Measurements from ENCODE around the gene RPL22.

Gene RPL22

GRCh38 chr1:6175411-6175828, 24.0 kb downstream of the RPL22 start:
- no peak for DNase-seq (ENCODE audit: low read depth in 3 of 3, low spot score in 1 of 3)

- no peak for DNase-seq (ENCODE audit: low read depth in 3 of 3, low spot score in 1 of 3)
These were observed 24.6 kb downstream of the RPL22 start for GRCh38 chr1:6174621-6175410.

DNA sequence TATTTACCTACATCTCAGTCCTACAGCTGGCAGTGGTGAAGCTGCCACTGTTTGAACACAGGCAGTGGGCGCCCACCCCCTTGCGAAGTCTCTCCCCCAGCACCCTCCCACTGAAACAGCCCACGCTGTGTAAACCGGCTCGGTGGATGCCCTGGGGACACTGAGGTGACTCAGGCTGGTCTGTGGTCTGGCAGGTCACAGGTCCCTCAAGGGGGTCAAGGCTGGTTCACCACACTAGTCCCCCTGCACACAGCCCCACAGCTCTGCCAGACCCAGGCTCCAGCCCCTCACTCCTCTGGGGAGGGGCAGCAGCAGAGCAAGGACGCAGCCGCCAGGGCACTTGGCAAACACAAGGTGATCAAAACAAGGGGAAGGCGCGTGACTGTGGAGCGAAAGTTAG, 26.8 kb downstream of the RPL22 start:
- DNase-seq (ENCODE audit: low read depth in 3 of 3, low spot score in 1 of 3): no peak

- DNase-seq (ENCODE audit: low read depth in 3 of 3, low spot score in 1 of 3): no peak
These were observed 27.8 kb downstream of the RPL22 start for GRCh38 chr1:6171548-6172124.

- DNase-seq (ENCODE audit: low read depth in 3 of 3, low spot score in 1 of 3): no peak
These were observed 28.6 kb downstream of the RPL22 start for GRCh38 chr1:6170742-6171201.

GRCh38 chr1:6170116-6170741, 29.2 kb downstream of the RPL22 start:
- DNase-seq (ENCODE audit: low read depth in 3 of 3, low spot score in 1 of 3): no peak

DNA sequence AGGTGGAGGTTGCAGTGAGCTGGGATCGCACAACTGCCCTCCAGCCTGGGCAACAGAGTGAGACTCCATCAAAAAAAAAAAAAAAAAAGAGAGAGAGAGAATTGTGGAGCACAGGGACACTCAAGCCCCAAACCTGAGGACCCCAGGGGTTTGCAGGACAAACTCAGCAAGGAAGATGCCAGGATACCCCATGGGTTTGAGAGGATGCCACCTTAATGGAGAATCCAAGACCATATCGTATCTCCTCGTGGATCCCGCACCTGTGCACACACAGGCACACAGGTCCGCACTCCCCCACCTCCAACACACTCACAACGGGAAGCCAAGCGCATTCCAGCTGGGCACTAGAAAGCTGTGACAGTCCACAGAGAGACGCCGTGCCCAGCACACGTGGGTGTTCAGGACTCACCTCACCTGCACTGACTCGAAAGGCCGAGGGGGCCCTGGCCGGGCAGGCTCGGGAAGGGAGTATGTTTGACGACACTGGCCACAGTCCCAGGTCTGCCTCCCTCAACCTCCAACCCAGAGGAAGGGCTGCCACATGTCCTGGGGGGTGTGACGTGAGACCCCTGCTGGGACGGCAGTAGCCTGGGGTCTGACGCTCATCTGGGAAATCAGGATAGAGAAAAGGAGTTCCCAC, 30.3 kb downstream of the RPL22 start:
- no peak for DNase-seq (ENCODE audit: low read depth in 3 of 3, low spot score in 1 of 3)

DNA sequence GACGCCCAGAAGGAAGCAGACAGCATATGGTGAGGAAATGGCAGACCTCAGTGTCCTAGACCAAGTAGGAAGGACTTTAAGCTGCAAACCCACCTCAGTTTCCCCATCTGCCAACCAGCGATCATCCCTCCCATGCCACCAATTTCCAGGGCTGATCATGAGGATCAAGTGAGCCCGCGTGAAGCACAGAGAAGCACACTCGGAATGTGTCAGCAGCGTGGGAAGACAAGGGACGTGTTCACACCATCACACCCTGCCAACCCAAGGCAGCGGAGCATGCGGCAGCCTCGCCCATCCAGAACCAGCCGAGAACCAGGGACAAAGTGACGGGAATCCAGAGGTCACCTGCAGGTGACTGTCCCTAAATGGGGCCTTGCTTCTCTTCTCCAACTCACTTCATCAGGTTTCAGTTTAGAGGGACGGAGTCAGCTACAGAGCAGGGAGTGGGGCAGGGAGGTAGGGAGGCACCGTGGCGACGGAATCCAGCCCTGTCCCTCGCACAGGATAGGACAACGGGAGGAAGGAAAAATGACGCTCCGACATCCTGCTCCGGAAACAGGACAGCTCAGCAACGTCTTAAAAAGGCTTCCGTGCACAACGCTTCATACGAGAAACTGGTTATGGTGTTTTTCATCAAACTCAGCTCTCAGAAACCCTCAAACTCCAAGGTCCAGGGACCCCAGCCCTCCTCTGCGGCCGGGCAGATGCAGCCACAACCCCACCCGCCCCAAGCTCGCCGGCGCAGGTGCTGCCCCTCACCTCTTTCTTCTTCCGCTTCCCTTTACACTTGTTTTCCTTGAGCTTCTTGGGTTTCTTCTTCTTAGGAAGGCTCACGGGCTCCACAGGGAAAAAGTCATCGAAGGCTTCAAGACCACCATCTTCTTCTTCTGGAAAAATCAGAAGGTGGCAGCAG, 31.7 kb downstream of the RPL22 start:
- DNase-seq (ENCODE audit: low read depth in 3 of 3, low spot score in 1 of 3): no peak

- no peak for DNase-seq (ENCODE audit: low read depth in 3 of 3, low spot score in 1 of 3)
These were observed 32.6 kb downstream of the RPL22 start for GRCh38 chr1:6166655-6167390.

GRCh38 chr1:6166221-6166620, 33.2 kb downstream of the RPL22 start:
- no peak for DNase-seq (ENCODE audit: low read depth in 3 of 3, low spot score in 1 of 3)

DNA sequence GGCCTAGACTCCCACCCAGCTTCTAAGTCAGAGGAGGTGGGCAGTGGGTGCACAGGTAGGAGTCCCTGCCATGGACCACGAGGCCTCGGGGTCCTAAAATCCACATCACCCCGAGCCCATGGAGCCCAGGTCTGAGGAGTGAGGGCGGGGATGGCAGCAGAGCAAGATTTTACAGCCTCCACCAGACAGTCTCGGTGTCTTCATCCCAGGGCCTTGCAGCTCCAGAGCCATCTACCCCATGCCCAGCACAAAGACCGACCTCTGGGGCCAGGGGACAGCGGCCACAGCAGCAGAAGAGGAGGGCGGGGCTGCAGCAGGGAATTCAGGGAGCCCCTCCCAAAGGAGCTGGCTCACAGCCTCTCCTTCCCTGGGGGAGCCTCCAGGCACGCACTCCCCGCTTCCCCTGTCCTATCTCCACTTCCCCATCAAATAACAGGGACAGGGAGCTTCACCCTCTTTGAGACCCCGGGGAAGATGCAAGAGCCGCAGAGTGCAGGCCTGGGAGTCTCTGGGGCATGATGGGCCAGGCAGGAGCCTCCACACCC, 33.9 kb downstream of the RPL22 start:
- no peak for DNase-seq (ENCODE audit: low read depth in 3 of 3, low spot score in 1 of 3)

- no peak for DNase-seq (ENCODE audit: low read depth in 3 of 3, low spot score in 1 of 3)
These were observed 34.4 kb downstream of the RPL22 start for GRCh38 chr1:6165027-6165426.

GRCh38 chr1:6163973-6164617, 35.3 kb downstream of the RPL22 start:
- no peak for DNase-seq (ENCODE audit: low read depth in 3 of 3, low spot score in 1 of 3)

GRCh38 chr1:6163191-6163972, 36.0 kb downstream of the RPL22 start:
- DNase-seq (ENCODE audit: low read depth in 3 of 3, low spot score in 1 of 3): no peak

- no peak for DNase-seq (ENCODE audit: low read depth in 3 of 3, low spot score in 1 of 3)
These were observed 36.6 kb downstream of the RPL22 start for GRCh38 chr1:6162773-6163172.

- DNase-seq (ENCODE audit: low read depth in 3 of 3, low spot score in 1 of 3): no peak
These were observed 37.1 kb downstream of the RPL22 start for GRCh38 chr1:6162341-6162740.

DNA sequence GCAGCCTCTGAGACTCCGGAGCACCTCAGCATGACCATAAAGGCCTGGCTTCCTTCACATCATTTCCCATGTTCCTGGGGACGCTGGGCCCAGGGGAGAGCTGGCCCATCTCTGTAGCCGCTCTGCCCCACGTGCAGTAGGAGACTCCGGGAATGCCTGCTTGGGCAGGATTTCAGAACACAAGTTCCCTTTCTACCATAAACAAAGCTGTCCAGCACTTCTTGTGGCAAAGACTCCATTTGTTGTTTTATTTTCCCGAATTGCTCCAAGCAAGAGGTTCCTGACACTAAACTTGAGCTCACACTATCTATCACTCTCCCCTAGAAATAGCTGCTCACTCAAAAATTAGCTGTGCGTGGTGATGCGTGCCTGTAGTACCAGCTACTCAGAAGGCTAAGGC, 41.2 kb downstream of the RPL22 start:
- no peak for DNase-seq (ENCODE audit: low read depth in 3 of 3, low spot score in 1 of 3)

GRCh38 chr1:6157528-6158174, 41.7 kb downstream of the RPL22 start:
- DNase-seq (ENCODE audit: low read depth in 3 of 3, low spot score in 1 of 3): no peak
